Right forelimb (tissue), 1 donor: ENCODE data around the gene RECQL5.
"Not testable (repeated sequence)": the region's sequence is repeated elsewhere in the genome, so short reads cannot be mapped to it uniquely, and the experiment has no call there.

Source experiments
- DNase-seq: peaks from one replicate; pipeline ENCODE4 v3.0.0-alpha.2; 2018

Gene RECQL5

DNA sequence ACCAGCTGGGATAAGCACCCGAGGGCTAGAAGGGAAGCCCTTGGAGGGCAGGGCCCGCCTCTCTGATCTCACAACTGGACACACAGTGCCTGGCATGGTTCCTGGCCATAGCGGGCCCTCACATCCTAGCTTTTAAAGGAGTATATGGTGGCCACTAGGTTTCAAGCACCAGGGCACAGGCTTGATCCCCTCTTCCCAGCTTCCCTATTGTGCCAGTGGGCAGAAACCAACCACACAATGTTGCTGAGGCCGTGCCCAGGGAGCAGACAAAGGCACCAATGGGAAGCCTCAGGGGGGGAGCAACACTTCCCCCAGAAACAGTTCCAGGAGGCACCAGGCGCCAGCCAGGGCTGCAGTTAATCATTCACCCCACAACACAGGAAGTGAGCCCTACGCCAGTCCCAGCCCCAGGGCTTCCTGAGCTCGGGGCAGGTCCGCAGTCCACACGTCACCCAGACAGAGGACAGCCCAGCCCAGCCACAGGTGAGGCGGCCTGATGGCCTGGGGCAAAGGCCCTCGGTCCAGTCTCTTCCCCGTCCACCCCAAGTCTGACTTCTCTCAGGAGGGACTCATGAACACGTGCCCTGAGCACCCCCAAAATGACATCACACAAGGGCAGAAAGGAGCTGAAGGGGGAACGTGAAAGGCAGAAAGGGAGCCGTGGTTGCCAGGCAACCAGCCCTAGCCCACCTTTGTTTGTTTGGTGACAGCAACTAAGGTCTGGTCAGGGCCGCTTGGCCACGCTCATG lies 20.9 kb downstream of the RECQL5 start:
- DNase-seq, result no peak

- DNase-seq, result no peak
These were observed 21.5 kb downstream of the RECQL5 start for GRCh38 chr17:75645501-75645888.

DNA sequence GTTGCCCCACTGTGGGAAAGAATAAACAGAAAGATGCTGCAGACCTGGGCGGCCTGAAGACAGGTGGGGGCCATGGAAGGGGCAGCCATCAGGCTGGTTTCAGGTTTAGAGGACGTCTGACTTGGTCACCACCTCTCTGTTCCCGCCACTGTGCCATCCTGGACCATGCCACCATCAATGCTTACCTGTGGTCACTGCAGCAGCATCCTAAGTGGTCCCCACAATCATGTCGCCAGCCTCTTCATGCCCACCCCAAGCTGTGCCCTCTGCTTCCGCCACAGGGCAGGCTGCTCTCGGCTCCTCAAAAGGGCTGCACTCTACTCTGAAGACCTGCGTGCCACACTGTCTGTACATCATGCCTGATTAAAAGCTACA lies 23.3 kb downstream of the RECQL5 start:
- DNase-seq, result no peak

DNA sequence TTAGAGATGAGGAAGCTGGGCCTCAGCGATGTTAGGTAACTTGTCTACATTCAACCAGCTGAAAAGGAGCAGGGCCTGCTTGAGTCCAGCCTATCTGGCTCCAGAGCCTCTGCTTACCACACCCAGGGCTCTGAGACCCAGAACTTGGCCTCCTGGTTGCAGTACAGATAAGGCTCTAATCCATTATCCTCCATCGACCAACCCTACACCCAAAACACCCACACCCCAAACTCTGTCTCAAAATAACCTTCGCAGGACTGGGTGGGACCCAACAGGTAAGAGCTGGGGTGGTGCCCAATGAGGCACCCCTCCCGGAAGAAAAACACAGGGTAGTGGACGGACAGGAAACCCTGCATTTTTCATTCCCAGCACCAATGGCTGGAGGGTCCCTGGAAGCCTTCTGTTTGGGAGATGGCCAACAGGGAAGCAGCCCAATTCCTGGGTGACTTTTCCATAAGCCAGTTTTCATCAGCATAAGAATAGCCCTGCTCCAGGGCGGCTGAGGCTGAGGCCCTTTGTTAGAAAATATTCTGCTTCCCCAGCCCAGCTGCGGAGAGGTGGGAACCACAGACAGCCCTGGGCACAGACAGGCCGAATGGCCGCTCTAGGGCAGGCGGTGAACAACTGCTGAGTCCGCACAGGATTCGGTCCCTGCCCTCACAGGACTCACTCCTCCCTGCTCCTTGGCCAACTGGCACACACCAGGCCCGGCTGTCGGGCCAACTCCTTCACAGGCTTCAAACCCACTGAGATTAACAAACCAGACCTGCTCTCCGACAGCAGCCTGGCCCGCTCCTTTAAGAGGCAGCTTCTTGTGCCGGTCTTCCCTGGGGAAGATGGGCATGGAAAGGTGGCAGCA lies 23.9 kb downstream of the RECQL5 start:
- no peak for DNase-seq

DNA sequence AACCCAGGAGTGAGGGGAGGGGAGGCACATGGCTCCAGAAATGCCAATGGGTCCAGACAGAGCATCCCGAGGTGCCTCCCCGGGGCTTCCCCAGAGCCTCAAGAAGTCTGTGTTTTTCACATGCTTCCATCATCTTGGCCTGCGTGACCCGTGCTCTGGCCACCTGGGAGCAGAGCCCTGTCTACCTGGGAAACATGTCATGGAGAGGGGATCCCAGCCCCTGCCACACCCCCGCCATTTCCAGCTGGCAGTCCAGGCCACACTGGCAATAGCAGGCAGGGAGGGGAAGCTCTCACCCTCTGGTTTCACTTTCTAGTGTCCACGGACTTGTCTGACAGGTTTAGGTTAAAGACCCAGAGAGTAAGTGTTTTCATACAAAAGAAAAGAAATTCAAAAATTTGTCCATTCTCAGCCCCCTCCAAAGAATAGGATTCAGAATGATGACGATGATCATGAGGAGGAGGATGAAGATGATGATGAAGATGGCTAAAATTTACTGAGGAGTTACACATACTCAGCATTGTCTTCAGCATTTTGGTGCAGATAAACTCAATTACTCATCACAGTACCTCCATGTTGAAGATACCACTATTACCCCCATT lies 24.7 kb downstream of the RECQL5 start:
- DNase-seq, result no peak

- no peak for DNase-seq
These were observed 25.6 kb downstream of the RECQL5 start for GRCh38 chr17:75641343-75641742.

DNA sequence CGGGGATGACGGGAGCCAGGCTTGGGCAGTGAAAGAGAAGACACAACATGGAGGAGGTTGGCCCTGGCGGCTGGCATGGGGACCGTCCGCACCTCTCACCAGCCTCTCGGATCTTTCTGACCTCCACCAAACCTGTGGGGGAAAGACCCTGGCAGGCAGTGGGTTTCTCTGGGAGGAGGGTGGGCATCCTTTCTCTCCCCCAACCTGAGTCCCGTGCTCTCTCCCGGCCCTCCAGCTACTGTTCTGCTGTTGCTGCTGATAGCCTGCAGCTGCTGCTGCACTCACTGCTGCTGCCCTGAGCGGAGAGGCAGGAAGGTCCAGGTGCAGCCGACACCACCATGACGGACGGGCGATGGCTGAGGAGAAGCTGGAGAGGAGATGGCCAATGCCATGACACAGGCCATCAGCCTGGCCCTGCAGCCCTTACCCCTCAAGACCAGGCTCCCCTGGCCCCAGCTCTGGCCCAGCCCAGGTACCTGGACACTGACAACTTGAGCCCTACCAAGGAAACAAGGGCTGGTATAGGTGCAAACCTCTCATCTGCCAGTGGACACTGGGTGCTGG lies 26.3 kb downstream of the RECQL5 start:
- no peak for DNase-seq

GRCh38 chr17:75639771-75640555 lies 27.0 kb downstream of the RECQL5 start:
- no peak for DNase-seq

GRCh38 chr17:75639327-75639726 lies 27.6 kb downstream of the RECQL5 start:
- DNase-seq, result no peak

DNA sequence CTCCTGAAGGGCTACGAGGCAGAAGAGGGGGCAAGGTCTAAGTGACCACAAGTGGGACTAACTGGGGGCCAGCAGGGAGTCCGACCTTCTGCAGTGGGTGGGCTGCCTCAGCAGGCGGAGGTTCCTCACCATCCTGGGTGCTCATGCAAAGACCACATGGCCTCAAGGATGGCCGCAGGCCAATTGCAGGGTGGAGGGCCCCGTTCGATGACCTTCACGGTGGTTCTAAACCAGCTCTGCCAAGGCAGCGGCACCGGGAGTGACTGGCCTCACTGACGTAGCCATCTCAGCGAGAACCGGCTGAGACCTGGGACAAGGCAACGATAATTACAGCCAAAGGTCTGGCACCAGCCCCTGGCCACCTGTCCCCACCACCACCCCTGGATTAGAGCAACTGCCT lies 28.1 kb downstream of the RECQL5 start:
- DNase-seq, result no peak

- DNase-seq, result not testable (repeated sequence)
These were observed 28.9 kb downstream of the RECQL5 start for GRCh38 chr17:75638039-75638438.

DNA sequence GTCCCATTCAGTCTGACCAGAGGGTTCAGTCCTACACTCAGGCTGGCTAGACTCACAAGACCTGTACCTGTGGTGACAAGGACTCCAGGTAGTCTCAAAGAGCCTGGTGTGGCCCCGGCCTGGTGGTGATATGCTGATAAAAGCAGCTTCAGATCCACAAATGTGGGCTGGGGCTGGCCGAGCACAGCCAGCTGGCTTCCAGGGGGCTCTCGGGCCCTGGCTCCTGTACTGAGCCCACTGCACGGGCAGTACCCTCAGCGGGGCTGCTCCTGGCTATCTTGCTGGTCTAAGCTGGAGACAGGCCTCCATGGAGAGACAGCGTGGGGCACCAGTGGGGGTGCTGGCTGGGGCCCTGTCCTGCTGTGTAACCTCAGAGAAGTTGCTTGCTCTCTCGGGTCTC lies 29.4 kb downstream of the RECQL5 start:
- no peak for DNase-seq

DNA sequence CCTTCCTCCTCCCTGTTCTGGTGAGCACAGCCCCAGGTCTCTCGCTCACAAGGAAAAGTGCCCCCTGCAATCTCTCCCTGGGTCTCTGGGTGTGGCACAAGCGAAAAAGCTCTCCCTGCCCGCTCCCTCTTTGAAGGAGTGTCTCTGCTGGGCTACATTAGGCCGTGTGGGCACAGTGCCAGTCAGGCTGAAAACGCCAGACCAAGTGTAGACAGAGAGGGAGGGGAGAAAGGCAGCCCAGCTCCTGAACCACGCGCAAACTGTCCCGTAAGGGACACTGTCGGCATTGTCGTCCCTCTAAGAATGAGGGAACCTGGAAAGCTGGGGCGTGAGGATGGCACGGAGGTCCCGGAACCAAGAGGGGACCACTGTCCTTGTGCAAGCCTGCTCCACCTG lies 29.8 kb downstream of the RECQL5 start:
- no peak for DNase-seq

- DNase-seq, result no peak
These were observed 30.4 kb downstream of the RECQL5 start for GRCh38 chr17:75636381-75637142.

DNA sequence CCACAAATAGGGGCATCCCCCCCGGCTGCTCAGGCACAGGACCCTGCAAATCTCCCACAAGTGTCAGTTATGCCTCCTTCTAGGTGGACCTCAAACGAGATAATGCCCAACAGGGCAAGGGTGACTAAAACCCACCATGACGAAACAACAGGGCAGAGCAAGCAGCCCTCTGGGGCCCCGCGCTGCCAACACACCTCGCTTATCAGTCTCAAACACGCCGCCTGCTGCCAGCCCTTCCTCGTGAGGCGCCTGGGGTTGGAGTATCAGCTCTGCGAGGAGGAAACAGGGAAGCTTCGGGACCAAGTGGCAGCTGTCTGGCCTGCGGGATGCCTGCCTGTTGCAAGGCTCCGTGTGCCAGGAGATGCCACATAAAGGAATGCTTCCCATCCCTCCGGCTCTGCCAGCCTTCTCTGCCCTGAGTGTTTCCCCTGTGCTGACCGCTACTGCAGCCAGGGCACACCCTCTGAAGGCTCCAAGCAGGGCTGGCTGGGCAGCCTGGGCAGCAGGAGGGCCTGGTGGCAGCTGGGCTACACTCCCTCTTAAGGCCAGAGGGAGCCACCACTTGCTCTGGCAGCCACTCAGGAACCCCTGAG lies 31.2 kb downstream of the RECQL5 start:
- DNase-seq, result no peak

DNA sequence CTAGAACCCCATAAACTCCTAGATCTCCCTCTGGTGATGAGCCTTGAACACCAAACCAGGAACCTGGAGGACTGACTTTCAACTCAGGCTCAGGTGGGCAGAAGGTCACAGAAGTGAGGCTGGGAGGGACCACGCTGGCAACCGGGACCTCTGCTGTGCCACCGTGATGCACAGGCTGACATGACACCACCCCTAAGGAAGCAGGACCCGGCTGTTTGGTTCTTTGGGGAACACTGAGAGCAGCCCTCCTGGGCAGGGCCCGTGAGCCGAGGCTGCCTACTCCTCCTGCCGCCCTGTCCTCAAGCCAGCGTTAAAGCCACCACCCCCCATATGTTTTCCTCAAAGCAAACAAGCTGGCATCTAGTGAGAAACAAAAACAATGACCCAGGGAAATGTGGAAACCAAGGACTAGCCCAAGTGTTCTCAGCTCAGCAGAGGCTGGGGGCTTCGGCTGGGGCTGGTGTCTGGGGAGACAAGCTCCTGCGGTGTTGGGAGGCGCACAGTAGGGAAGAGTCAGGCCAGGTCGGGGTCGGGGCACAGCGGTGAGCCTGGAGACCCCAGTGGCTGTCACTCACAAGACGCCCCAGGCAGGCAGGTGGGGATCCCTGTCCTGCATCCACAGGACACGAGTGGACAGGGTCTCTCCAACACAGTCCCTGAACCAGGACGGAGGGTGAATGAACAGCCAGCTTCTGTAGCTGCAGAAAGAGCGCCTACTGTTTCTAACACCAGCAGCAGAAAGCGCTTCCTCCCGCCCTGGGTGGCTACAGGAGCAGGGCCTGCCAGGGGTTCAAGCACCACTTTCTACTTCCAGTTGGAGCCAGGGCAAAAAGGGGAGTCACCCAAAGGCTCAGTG lies 32.0 kb downstream of the RECQL5 start:
- no peak for DNase-seq

GRCh38 chr17:75634376-75634740 lies 32.6 kb downstream of the RECQL5 start:
- DNase-seq, result no peak

DNA sequence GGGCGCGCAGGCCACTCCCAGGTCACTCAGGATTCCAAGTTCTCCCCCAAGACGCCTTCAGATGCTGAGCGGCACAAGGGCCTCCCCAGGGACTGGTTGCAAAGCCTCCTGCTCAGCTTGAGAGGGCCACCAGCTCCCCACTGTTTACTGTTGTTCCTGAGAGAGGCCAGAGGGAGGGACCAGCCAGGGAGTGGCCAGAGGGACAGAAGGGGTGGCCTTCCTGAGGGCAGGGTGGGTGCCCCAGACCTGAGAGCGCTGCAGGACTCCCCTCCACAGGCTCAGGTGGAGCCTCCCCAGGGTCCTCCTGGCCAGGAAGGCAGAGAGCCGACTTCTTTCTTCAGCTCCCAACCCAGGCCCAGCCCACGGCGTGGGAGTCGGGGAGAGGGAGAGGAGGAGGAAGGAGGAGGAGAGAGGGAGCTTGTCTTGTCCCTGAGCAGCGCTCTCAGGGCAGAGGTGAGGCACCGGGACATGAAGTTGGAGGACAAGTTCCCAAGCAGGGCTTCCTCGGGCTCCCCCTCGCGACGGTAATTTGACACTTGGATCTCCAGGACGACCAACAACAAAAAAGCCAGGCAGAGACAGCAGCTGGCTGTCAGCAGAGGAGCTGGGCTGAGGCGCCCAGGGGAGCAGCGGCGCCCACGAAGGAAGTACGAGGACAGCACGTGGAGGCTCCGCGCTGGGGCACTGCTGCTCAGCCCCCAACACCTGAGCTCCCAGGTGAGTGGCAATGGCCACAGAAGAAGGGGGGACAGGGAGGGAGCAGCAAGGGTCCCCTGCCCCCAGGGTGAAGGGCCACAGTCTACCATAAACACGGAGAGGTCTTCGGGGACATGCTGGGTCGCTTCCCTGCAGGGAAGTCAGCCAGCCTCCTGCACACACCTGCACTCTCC lies 33.2 kb downstream of the RECQL5 start:
- peak; percentile 90 for DNase-seq

DNA sequence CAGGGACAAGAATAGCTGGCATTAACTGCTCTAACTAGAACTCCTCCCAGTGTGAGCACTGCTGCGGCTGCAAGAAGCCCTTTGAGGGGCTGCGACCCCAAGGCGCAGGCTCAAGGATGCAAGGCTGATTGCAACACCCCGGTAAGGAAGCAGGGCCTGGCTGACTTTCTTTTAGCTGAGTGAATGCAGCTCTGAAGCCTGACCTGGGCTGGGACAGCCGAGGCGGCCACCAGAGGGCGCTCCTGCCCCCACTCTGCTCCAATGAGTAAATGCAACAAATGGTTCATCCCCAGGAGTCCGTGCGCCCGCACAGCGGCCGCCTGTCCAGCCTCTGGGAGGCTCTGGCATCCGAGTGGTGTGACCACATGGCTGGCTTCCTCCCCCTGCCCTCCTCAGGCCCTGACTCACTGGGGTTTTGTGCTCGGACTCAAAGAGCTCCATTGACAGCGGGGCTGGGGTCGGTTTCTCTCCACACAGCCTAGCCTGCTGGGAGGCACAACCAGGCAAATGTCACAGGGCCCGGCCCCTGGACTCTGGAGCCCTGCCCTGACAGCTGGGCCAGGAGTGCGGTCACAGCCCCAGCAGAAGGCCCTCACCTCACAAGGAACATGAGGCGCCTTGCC lies 34.0 kb downstream of the RECQL5 start, which contains the start of gene SMIM5:
SMIM5 (plus strand) TSS at position 572 of the 623 bp plus-strand sequence. CDS start 6,768 bp downstream, outside the sequence.
- DNase-seq, result peak; percentile 90
